PC-3 (cell line): Measurements from ENCODE around the gene CNIH3. TPM values are rescaled to one million over a fixed set of nuclear protein-coding genes. Genes with fewer than 3 reads are reported as not detected.

Source experiments
- ATAC-seq: fragments of 200-7000 bp; cut with Tn5 transposase; 2 replicates; pipeline ENCODE4 v1.9.1; 2020; ENCODE audit warnings: mild to moderate bottlenecking, moderate library complexity
- BruUV-seq: library from RNA; stranded (reverse); fragments of 400-500 nt; replicated peaks from 2 replicates; lab custom pipeline; 2021; lab: Mats Ljungman, UMichigan
- CTCF ChIA-PET: fragments of 300-600 bp; sonication (Branson Sonifier 250); formaldehyde crosslinking; loops from one replicate; lab custom pipeline; 2022; ENCODE audit warnings: antibody characterized with exemption; lab: Charles Lee
- POLR2A ChIA-PET: fragments of 300-600 bp; sonication (Branson Sonifier 250); formaldehyde crosslinking; loops from one replicate; lab custom pipeline; 2022; ENCODE audit warnings: antibody characterized with exemption; ENCODE audit not compliant: unreplicated experiment; lab: Charles Lee
- DNase-seq: peaks from one replicate; pipeline ENCODE4 v3.0.0-alpha.2; 2015
- H2AFZ ChIP-seq: fragments of 300-600 bp; sonication (generic); 2 replicates; pipeline ENCODE4 v1.6.0; 2016; ENCODE audit warnings: antibody characterized with exemption, low read length
- H3F3A ChIP-seq: fragments of 300-600 bp; sonication (generic); one replicate; pipeline ENCODE4 v1.6.0; 2017; ENCODE audit warnings: antibody characterized with exemption, low read length, control low read depth, mild to moderate bottlenecking; ENCODE audit not compliant: unreplicated experiment
- H3K27ac ChIP-seq: fragments of 300-600 bp; sonication (generic); 2 replicates; pipeline ENCODE4 v1.5.1; 2016; ENCODE audit warnings: mild to moderate bottlenecking, low read length
- H3K27me3 ChIP-seq: fragments of 300-600 bp; sonication (generic); 2 replicates; pipeline ENCODE4 v1.6.1; 2016; ENCODE audit warnings: low read length, mixed read lengths
- H3K36me3 ChIP-seq: fragments of 300-600 bp; sonication (generic); 2 replicates; pipeline ENCODE4 v1.6.1; 2016; ENCODE audit warnings: low read depth, mixed run types, low read length, mixed read lengths
- H3K4me1 ChIP-seq: fragments of 300-600 bp; sonication (generic); 2 replicates; pipeline ENCODE4 v1.5.1; 2016; ENCODE audit warnings: low read length; ENCODE audit not compliant: insufficient read depth
- H3K4me2 ChIP-seq: fragments of 300-600 bp; sonication (generic); 2 replicates; pipeline ENCODE4 v1.6.0; 2016; ENCODE audit warnings: low read length
- H3K4me3 ChIP-seq: fragments of 300-600 bp; sonication (generic); 2 replicates; pipeline ENCODE4 v1.5.1; 2016; ENCODE audit warnings: mild to moderate bottlenecking, low read length, mixed read lengths
- H3K79me2 ChIP-seq: fragments of 300-600 bp; sonication (generic); 2 replicates; pipeline ENCODE4 v1.6.1; 2017; ENCODE audit warnings: low read length, mixed read lengths
- H3K9ac ChIP-seq: fragments of 300-600 bp; sonication (generic); 2 replicates; pipeline ENCODE4 v1.6.0; 2016; ENCODE audit warnings: mild to moderate bottlenecking, low read length
- H3K9me2 ChIP-seq: fragments of 300-600 bp; sonication (generic); replicated peaks from 2 replicates; pipeline ENCODE4 v1.6.1; 2016; ENCODE audit warnings: mixed run types, low read length, mixed read lengths
- H3K9me3 ChIP-seq: fragments of 300-600 bp; sonication (generic); 2 replicates; pipeline ENCODE4 v1.6.1; 2016; ENCODE audit warnings: low read length, mixed read lengths
- H4K20me1 ChIP-seq: fragments of 300-600 bp; sonication (generic); 2 replicates; pipeline ENCODE4 v1.6.1; 2016; ENCODE audit warnings: low read length, mixed read lengths
- CTCF ChIP-seq: fragments of 300-600 bp; sonication (generic); conservative IDR thresholded peaks from 2 replicates; pipeline ENCODE4 v1.5.1; 2017; ENCODE audit warnings: antibody characterized with exemption, low read depth, mild to moderate bottlenecking, low read length
- EZH2 ChIP-seq: fragments of 300-600 bp; sonication (generic); IDR thresholded peaks from one replicate; pipeline ENCODE4 v1.6.1; 2017; ENCODE audit warnings: antibody characterized with exemption, mild to moderate bottlenecking, low read length; ENCODE audit not compliant: unreplicated experiment
- EZH2phosphoT487 ChIP-seq: fragments of 300-600 bp; sonication (generic); IDR thresholded peaks from 2 replicates; pipeline ENCODE4 v1.6.1; 2018; ENCODE audit warnings: mild to moderate bottlenecking, antibody characterized with exemption, low read length, borderline replicate concordance
- intact Hi-C: fragments of 100-400 bp; cut with micrococcal nuclease; formaldehyde crosslinking; loops from 2 replicates; pipeline ENCODE4 v1.9.0; 2023
- total RNA-seq: library from RNA; depleted of rRNA; stranded (reverse); fragments of >200 nt; gene quantifications from 2 replicates; pipeline ENCODE4 v1.2.3, GENCODE V29; 2014

CNIH3 gene
- total RNA-seq, 1 experiment from 2014 or later, result 7.4 TPM

GRCh38 chr1:224583774-224584173 is 32.3 kb upstream of the CNIH3 start:
- Histone ChIP-seq H3K4me3 (no peak overlapping the region), H3K36me3 (no peaks in the 10 kb centered on the region), H3K27ac (no peak overlapping the region), H3K27me3 (no peaks in the 10 kb centered on the region), H3K79me2 (no peaks in the 10 kb centered on the region), H3K9me3 (no peaks in the 10 kb centered on the region), H3K9me2 (no peaks in the 10 kb centered on the region), H3K9ac (no peak overlapping the region), H3K4me2 (no peak overlapping the region), H4K20me1 (no peaks in the 10 kb centered on the region), H3K4me1 (peaks cover 7% of the 10 kb centered on the region; the same call in 1 of the 2 replicates), H3F3A (no peaks in the 10 kb centered on the region), H2AFZ (no peak overlapping the region)
- ChIA-PET CTCF (no interaction called here), POLR2A (interaction anchor here (0.6 kb wide), 1 partner anchor 49 kb away, joined by 4 read pairs; no protein-coding TSS in a partner anchor)
- TF ChIP-seq EZH2phosphoT487, result no peak
- TF ChIP-seq CTCF, result no peak
- no peak for TF ChIP-seq EZH2
- ATAC-seq (no peak), DNase-seq (no peak)
- intact Hi-C loops, result no loop called here
- no TSS peak for BruUV-seq

- no peaks in the 10 kb centered on the region for H3K36me3 ChIP-seq
- ATAC-seq, result no peak
- no peak overlapping the region for H3K27ac ChIP-seq
- no peaks in the 10 kb centered on the region for H3K9me3 ChIP-seq
- H3F3A ChIP-seq, result no peaks in the 10 kb centered on the region
- H2AFZ ChIP-seq, result no peak overlapping the region
- no peaks in the 10 kb centered on the region for H3K9me2 ChIP-seq
- ChIA-PET POLR2A (no interaction called here), CTCF (no interaction called here)
- no peaks in the 10 kb centered on the region for H4K20me1 ChIP-seq
- intact Hi-C loops, result no loop called here
- no peak for DNase-seq
- no peaks in the 10 kb centered on the region for H3K79me2 ChIP-seq
- H3K9ac ChIP-seq, result no peak overlapping the region
- no peak overlapping the region for H3K4me2 ChIP-seq
- H3K4me1 ChIP-seq, result no peaks in the 10 kb centered on the region
- no peaks in the 10 kb centered on the region for H3K27me3 ChIP-seq
- BruUV-seq, result no TSS peak
- H3K4me3 ChIP-seq, result no peak overlapping the region
- TF ChIP-seq EZH2phosphoT487 (no peak), CTCF (no peak), EZH2 (no peak)
These were observed 31.1 kb upstream of the CNIH3 start for GRCh38 chr1:224585051-224585450.

DNA sequence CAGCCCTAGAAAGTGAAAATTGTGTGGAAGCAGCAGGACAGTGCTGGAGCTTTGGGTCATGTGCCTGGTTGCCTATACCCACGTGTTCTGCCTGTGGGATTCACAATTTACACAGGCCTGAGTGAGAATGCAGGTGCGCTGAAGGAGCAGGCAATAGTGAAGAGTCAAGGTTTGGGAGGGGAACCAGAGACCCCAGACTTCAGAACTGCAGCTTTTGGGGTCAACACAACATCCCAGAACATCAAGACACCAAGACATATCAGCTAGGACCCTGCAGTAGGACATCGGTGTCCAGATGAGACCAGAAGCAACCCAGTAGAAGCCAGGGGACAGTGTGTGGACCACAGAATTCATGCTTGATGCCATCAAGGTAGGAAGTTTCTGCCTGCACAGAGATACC is 29.1 kb upstream of the CNIH3 start:
- no peak overlapping the region for H2AFZ ChIP-seq
- no peaks in the 10 kb centered on the region for H3K36me3 ChIP-seq
- no peak overlapping the region for H3K4me2 ChIP-seq
- H3K9me3 ChIP-seq, result no peaks in the 10 kb centered on the region
- intact Hi-C loops, result no loop called here
- H3K9me2 ChIP-seq, result no peaks in the 10 kb centered on the region
- H3K9ac ChIP-seq, result no peak overlapping the region
- POLR2A ChIA-PET, result no interaction called here
- no peaks in the 10 kb centered on the region for H3F3A ChIP-seq
- no peak for DNase-seq
- no peaks in the 10 kb centered on the region for H3K4me1 ChIP-seq
- BruUV-seq, result no TSS peak
- ATAC-seq, result no peak
- no peaks in the 10 kb centered on the region for H3K27me3 ChIP-seq
- H3K79me2 ChIP-seq, result no peaks in the 10 kb centered on the region
- TF ChIP-seq EZH2 (no peak), CTCF (no peak), EZH2phosphoT487 (no peak)
- no peak overlapping the region for H3K27ac ChIP-seq
- H4K20me1 ChIP-seq, result no peaks in the 10 kb centered on the region
- CTCF ChIA-PET, result no interaction called here
- H3K4me3 ChIP-seq, result no peak overlapping the region
